CD4-positive, alpha-beta T cell treated with Interleukin-4 for 1 hour (primary cell): ENCODE data around the gene ZNF506.
"Not testable (repeated sequence)": the region's sequence is repeated elsewhere in the genome, so short reads cannot be mapped to it uniquely, and the experiment has no call there.

Experiments used
- DNase-seq, 2 donors: peaks; one replicate each; pipeline ENCODE4 v3.0.0-alpha.2; 2020 to 2022

Gene ZNF506

GRCh38 chr19:19777692-19778091, 43.9 kb downstream of the ZNF506 start:
- no peak for DNase-seq

GRCh38 chr19:19776206-19777008, 45.1 kb downstream of the ZNF506 start:
- peak; percentile 93 to 94 for DNase-seq

DNA sequence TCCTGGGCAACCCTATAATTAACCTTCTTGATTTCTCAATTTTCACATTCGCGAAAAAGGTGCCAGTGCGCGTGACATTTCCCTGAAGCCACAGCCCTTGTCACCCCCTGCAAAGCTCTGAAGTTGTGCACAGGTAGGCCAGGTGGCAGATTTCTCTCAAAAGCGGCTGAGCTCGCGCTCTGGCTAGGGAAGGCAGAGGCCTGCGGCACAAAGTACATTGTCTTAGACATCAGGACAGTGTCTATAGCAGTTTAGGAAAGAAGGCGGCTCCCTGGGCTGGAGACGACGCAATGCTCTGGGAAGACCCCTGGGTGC, 45.7 kb downstream of the ZNF506 start:
- DNase-seq = no peak

DNA sequence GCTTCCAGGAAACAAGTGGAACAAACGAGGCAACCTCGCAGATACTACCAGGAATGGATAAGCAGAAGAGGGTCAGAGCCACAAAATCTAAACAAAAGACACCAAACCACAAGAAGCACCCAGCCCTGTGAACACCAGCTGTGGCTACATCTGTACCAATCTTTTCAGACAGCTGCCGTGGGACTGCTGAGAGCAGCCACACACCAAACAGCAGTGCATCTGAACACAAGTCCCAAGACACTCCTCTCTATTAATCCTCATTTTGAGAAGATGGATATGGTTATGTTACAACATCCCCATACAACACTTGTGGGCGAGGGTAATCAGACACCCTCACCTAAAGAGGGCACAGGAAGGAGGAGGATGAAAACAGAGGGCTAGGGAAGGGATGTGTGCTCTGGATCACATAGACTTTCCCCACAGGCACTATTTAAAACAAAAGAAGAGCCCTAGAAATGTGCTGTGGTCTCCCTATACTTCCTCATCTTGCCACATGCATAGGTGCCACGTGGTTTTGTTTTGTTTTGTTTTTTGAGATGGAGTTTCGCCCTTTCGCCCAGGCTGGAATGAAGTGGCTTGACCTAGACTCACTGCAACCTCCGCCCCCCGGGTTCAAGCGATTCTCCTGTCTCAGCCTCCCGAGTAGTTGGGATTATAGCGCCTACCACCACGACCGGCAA, 47.1 kb downstream of the ZNF506 start:
- DNase-seq = no peak

- DNase-seq = not testable (repeated sequence)
Measured at GRCh38 chr19:19771963-19772362, 49.6 kb downstream of the ZNF506 start.

DNA sequence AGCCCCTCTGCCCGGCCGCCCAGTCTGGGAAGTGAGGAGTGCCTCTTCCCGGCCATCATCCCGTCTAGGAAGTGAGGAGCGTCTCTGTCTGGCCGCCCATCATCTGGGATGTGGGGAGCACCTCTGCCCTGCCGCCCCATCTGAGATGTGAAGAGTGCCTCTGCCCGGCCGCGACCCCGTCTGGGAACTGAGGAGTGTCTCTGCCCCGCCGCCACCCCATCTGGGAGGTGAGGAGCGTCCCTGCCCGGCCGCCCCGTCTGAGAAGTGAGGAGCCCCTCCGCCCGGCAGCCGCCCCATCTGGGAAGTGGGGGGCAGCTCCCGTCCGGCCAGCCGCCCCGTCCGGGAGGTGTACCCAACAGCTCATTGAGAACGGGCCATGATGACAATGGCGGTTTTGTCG, 51.6 kb downstream of the ZNF506 start:
- not testable (repeated sequence) for DNase-seq

DNA sequence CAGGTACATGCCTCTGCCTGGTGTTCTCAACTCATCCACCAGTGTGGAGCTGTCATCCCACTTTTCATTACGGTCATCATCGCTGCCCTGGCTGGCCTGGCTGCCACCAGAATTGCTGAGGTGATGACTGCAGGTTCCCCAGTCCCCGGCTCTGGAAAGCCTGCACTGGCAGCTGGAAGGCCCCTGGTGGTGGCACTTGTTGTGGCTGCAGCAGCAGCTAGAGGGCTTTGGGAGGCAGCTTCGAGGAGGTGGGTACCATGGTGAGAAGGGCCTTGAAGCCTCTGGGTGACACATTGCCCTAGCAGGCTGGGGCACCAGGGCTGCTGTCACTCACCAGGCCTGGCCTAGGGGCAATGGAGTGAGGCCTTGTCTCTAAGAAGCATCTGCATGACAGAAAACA, 63.4 kb downstream of the ZNF506 start:
- no peak for DNase-seq

- DNase-seq = no peak
Measured at GRCh38 chr19:19752760-19753403, 68.7 kb downstream of the ZNF506 start.

GRCh38 chr19:19751846-19752245, 69.7 kb downstream of the ZNF506 start:
- no peak for DNase-seq

DNA sequence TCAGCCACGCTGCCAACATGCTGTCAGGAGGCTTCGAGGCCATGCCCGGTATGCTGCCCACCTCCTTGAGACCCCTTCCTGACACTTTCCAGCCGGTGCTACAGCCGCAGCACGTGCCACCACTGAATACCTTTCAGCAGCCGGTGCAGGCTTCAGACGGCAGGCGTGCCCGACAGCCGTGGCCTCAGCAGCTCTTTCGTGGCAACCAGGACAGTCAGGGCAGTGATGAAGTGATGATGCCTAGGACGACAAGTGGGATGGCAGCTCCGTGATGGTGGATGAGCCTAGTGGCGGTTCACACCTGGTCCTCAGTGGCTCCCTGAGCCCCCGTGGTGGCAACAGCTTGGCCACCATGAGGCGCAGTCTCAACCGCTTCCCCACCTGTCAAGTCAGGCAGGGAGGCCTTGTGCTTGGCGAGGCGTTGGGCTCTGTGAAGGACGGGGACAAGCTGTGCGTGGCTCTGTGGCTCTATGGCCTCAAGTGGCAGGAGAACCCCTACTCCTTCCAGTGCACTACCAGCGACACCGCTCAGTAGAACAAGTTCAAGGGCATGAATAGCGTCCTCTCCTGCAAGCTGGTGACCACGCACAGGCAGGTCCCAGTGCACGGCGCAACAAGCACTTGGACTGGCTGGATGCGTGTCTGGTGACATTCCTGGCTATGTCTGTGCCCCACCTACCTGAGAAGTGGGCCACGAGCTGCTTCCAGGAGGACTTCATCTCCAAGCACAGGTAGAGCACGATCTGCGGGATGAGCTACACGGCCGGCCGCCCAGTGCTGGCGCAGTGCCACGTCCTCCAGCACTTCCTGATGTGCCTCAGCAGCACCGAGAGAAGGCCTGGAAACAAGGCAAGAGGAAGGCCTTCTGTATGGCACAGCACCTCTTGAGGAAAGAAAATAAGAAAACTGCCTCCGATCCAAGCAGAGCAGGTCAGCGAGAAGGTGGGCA, 70.4 kb downstream of the ZNF506 start:
- no peak for DNase-seq

DNA sequence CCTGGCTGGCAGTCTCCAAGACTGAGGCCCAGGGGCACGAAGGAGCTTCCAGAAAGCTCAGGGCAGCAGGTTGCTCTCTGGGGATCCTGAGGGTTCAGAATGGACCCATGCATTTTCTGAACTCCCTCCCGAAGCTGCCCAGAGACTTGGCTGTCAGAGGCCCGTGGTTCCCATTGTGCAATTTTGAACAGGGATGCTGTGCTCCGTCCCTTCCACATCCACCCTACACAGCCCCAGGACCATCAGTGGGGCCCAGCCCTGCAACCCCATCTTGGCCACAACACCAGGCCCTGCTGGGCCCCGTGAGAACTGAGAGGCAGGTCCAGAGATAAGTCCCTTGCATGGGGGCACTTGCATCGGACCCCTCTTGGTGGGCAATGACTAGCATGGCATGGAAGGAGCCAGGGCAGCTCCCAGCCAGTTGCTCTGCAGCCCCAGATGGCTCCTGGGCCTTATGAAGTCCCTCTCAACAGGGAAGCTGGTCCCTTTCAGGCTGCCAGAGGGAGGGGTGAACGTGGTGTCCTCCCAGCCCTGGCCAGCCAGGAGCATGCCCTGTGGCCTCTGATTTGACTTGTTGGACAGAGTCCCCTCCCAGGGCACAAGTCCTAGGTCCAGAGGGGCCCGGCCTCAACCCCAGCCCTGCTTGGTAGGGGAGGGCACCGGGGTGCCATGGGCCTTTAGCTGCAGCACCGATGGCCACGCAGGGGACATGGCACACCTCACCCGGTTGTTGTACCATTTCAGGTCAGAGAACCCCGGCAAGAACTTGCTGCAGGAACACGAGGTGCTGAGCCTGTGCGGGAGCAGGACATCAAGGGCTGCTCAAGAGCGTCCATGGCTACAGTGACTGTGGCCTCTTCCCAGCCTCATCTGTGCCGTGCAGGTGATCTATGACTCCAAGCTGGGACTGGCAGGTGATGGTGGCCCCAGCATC, 71.4 kb downstream of the ZNF506 start:
- no peak for DNase-seq

DNA sequence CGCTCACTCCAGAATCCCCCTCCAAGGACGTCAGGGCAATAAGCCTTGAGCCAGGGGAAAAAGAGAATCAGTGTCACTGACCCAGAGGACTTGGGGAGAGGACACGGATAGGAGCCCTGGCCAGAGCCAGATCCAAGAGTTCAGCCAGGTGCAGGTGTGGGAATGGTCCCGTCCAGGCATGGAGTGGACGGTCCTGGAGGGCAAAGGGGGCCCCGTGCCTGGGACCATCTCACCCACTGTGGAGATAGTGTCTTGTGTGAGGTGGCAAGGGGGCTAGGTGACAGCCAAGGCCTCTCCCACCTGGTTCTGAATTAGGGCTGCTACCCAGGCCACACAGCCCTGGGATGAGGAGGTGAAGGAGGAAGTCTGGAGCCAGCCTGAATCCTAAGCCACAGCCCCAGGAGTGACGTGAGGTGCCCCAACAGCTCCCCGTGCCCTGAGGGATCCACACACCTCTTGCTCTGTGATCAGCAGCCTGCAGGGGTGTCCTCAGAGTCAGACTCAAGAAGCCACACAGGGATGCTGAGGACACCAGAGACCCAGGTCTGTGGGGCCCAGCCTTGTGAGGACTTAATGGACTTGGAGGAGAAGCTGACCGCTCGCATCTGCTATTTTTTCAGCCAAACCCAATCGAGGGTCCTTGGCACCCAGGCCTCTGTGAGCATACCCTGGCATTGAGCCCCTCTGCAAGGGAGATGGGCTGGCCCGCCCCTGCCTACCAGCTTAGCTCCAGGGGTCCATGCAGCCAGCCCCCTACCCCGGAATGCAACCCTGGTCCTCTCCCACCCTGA, 72.2 kb downstream of the ZNF506 start:
- no peak for DNase-seq

GRCh38 chr19:19748249-19748938, 73.2 kb downstream of the ZNF506 start:
- no peak for DNase-seq

DNA sequence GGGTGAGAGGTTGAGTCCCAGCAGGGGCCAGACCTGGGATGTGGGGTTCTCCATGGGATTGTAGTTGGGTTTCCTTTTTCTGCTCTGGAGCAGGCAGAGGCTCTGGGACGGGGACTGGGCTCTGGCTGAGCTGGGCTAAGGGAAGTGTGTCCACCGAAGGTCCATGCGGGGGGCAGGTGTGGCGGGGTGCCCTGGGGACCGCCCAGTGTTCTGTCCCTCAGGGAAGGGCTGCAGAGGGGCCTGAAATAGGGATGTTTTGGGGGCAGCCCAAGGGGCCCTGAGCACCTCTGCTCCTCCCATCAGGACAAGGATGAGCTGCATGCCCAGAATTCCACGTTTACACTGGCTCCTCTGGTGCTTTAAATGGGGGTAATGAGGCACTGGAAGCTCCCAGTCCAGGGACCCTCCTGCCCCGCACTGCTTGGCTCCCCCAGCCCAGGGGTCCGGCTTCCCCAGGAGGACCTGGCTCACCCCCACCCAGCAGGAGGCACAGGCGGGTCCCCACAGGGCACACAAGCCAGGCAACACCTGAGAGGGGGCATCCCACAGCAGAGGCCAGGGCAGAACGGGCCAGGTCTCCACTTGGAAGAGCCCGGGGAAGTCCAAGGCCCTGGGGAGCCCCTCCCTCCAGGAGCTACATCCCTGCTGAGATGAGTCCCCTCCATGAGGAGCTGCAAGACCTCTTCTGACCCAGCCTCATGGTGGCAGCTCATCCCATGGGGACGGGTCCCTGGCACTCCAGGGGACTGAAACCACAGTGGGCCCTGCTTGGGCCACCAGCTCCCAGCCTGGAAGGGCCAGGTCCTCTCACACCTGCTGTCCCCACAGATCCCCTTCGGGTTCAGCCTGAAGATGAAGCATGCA, 74.0 kb downstream of the ZNF506 start:
- DNase-seq = no peak

GRCh38 chr19:19746286-19747213, 75.0 kb downstream of the ZNF506 start:
- DNase-seq = no peak

DNA sequence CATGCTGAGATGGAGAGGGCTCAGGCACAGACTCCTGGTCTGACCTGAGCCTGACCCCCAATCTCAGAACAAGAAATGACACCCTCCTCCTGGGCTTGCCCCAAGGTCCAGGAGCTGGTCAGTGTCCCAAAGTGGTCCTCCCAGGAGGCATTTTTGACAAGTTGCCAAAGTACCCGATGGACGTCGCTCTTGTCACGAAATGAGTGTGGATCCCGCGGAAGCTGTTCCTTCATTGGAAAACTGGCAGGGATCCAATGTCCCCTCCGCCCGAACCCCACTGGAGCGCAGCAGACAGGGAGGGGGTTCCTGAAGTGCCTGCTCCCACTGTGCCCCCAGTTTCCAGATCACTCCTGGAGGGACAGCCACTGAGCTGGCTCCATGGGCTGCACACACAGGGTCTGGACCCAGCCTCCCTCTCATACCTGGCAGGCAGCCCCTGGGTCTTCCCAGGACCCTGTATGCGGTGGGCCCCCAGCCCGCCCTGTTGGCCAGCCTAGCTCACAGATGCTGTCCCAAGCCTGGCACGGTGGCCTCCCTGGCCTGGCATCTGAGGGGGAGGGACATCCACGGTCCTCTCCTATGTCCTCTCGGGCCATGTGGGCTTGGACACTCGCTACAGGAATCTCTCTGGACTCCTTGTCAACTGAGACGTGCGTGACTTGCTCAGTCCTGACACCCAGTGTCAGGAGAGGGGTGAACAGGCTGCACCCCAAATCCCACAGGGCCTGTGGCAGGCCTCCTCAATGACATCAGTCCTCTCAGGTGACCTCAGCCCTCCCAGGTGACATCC, 75.9 kb downstream of the ZNF506 start:
- DNase-seq = no peak

GRCh38 chr19:19744641-19745040, 76.9 kb downstream of the ZNF506 start:
- DNase-seq = no peak
